ENCODE measurements around the gene PRIMA1.

PRIMA1 gene

DNA sequence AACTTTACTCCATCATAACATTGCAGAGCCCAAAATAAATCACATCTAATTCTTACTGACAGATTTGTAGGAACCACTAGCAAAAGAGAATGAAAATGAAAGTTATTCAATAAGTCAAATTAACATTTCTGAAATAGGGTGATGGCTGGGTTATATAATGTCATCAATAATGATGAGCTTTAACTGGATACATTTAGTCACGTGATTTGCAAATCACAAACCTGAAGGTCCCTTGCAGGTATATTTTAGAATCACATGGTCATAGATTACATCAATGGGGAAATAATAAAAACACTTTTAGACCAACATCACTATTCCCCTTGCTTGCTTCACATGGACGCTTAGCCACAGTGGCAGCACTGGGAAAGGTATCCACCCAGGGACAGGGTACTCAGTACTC, 86.7 kb downstream of the PRIMA1 start:
- H3K4me3 ChIP-seq (ENCODE audit: low read length): no peak overlapping the region
- no peak for DNase-seq (ENCODE audit: low read depth, low spot score)

GRCh38 chr14:93700928-93701327, 87.4 kb downstream of the PRIMA1 start:
- H3K4me3 ChIP-seq (ENCODE audit: low read length): no peak overlapping the region
- DNase-seq (ENCODE audit: low read depth, low spot score): no peak

GRCh38 chr14:93693914-93694313, 94.4 kb downstream of the PRIMA1 start:
- H3K4me3 ChIP-seq (ENCODE audit: low read length): no peak overlapping the region
- no peak for DNase-seq (ENCODE audit: low read depth, low spot score)

- no peak for DNase-seq (ENCODE audit: low read depth, low spot score)
- no peak overlapping the region for H3K4me3 ChIP-seq (ENCODE audit: low read length)
Observed at GRCh38 chr14:93691042-93691780, 97.1 kb downstream of the PRIMA1 start.

- DNase-seq (ENCODE audit: low read depth, low spot score): no peak
- no peak overlapping the region for H3K4me3 ChIP-seq (ENCODE audit: low read length)
Observed at GRCh38 chr14:93690146-93690545, 98.1 kb downstream of the PRIMA1 start.

DNA sequence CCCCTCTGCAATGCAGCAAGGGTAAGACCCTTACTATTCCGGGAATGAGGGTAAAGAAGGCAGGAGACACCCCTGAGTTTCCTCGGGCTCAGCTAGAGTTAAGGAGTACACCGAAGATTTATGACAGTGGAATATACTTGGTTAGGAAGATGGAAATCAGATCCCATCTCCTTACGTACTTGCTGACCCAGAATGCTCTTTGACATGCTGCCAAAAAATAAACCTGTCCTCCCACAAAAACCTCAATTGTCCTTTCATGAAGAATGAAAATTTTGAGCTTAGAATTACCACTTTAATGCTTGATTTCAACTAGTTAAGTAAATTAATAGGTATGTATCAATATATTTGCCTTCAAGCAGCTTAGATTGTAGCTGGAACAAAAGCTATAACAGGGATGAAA, 99.5 kb downstream of the PRIMA1 start:
- DNase-seq (ENCODE audit: low read depth, low spot score): no peak
- no peak overlapping the region for H3K4me3 ChIP-seq (ENCODE audit: low read length)

- H3K4me3 ChIP-seq (ENCODE audit: low read length): no peak overlapping the region
- no peak for DNase-seq (ENCODE audit: low read depth, low spot score)
Observed at GRCh38 chr14:93688239-93688666, 100.0 kb downstream of the PRIMA1 start.

- no peak for DNase-seq (ENCODE audit: low read depth, low spot score)
- no peak overlapping the region for H3K4me3 ChIP-seq (ENCODE audit: low read length)
Observed at GRCh38 chr14:93686268-93686667, 102.0 kb downstream of the PRIMA1 start.

- no peak for DNase-seq (ENCODE audit: low read depth, low spot score)
- no peak overlapping the region for H3K4me3 ChIP-seq (ENCODE audit: low read length)
Observed at GRCh38 chr14:93685121-93685895, 103.0 kb downstream of the PRIMA1 start.

DNA sequence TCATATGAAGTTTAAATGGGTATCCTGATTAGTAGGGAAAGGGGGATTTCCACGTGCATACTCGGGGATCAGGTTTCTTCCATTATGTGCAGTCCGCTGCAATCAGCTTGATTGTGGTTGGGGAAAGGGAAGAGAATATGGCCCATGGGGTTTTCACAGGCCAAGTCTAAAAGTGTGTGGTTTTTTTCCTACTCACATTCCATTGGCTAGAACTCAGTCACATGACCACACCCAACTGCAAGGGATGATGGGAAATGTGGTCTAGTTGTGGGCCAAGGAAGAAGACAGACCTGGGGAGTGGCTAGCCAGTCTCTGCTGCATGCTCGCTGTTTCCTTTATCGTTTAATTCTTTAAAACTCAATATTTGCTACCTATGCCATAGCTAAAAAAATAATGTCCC, 105.1 kb downstream of the PRIMA1 start:
- H3K4me3 ChIP-seq (ENCODE audit: low read length): no peak overlapping the region
- DNase-seq (ENCODE audit: low read depth, low spot score): peak; percentile 32

GRCh38 chr14:93682459-93682858, 105.8 kb downstream of the PRIMA1 start:
- H3K4me3 ChIP-seq (ENCODE audit: low read length): no peak overlapping the region
- DNase-seq (ENCODE audit: low read depth, low spot score): no peak

- DNase-seq (ENCODE audit: low read depth, low spot score): peak; percentile 17
- no peak overlapping the region for H3K4me3 ChIP-seq (ENCODE audit: low read length)
Observed at GRCh38 chr14:93676416-93676958, 111.8 kb downstream of the PRIMA1 start.

DNA sequence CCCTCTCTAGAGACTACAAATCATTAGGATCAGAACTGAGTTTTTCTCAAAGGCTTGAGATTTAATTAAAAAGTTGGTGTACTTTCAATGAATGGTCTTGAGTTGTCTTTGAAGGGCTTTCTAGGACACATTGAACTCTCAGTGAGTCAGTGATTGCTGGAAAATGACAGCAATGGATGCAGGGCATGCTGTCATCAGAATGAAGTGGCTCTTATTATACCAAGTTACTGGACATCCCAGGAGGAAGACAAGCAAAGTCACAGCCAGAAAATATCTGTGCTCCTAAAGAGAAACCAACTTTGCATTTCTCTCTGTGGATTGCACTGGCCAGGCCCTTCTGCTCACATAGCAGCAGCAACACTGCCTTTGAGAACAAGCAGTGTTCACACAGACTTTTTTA, 112.6 kb downstream of the PRIMA1 start:
- no peak overlapping the region for H3K4me3 ChIP-seq (ENCODE audit: low read length)
- no peak for DNase-seq (ENCODE audit: low read depth, low spot score)

- H3K4me3 ChIP-seq (ENCODE audit: low read length): no peak overlapping the region
- DNase-seq (ENCODE audit: low read depth, low spot score): no peak
Observed at GRCh38 chr14:93674343-93674742, 113.9 kb downstream of the PRIMA1 start.

GRCh38 chr14:93669632-93670031, 118.7 kb downstream of the PRIMA1 start:
- H3K4me3 ChIP-seq (ENCODE audit: low read length): no peak overlapping the region
- no peak for DNase-seq (ENCODE audit: low read depth, low spot score)
